HL-60 (cell line): ENCODE results near the gene LRRK1.
"Not testable (repeated sequence)": the region's sequence is repeated elsewhere in the genome, so short reads cannot be mapped to it uniquely, and the experiment has no call there.

Source experiments
- DNase-seq, 2 experiments: peaks; one replicate each; pipeline ENCODE4 v3.0.0-alpha.2; 2010 to 2020; ENCODE audit warnings: low read depth in 1 of 2, low spot score in 1 of 2
- H3K27ac ChIP-seq: fragments of 250-450 bp; sonication (Bioruptor Pico); replicated peaks from 2 replicates; pipeline ENCODE4 v1.5.1; 2020; ENCODE audit warnings: mild to moderate bottlenecking, moderate library complexity
- H3K27me3 ChIP-seq: fragments of 250-450 bp; sonication (Bioruptor Pico); 2 replicates; pipeline ENCODE4 v1.5.1; 2021; ENCODE audit warnings: mild to moderate bottlenecking, moderate library complexity; ENCODE audit not compliant: insufficient read depth, poor library complexity, severe bottlenecking
- H3K4me3 ChIP-seq: replicated peaks from 2 replicates; pipeline ENCODE4 v1.5.1; 2011; ENCODE audit warnings: mild to moderate bottlenecking, control low read depth, low read length; ENCODE audit not compliant: insufficient read depth
- CTCF ChIP-seq: IDR thresholded peaks from one replicate; pipeline ENCODE4 v1.5.1; 2011; ENCODE audit warnings: low read length, control low read depth, inconsistent platforms; ENCODE audit not compliant: insufficient read depth
- GABPA ChIP-seq: IDR thresholded peaks from 2 replicates; pipeline ENCODE4 v1.6.1; 2012; ENCODE audit warnings: low read depth
- POLR2AphosphoS5 ChIP-seq: IDR thresholded peaks from 2 replicates; pipeline ENCODE4 v1.6.1; 2012; ENCODE audit warnings: low read depth
- REST ChIP-seq: IDR thresholded peaks from 2 replicates; pipeline ENCODE4 v1.6.1; 2012; ENCODE audit warnings: low read depth; ENCODE audit not compliant: insufficient replicate concordance
- SPI1 ChIP-seq: IDR thresholded peaks from 2 replicates; pipeline ENCODE4 v1.6.1; 2012; ENCODE audit warnings: low read depth, mild to moderate bottlenecking, borderline replicate concordance

Gene LRRK1

GRCh38 chr15:101070024-101070423, 150.9 kb downstream of the LRRK1 start:
- no peak for DNase-seq
- no peak overlapping the region for H3K27ac ChIP-seq
- TF ChIP-seq GABPA: no peak
- TF ChIP-seq SPI1: no peak
- TF ChIP-seq POLR2AphosphoS5: no peak
- no peak for TF ChIP-seq CTCF
- no peak for TF ChIP-seq REST
- H3K27me3 ChIP-seq: no peaks in the 10 kb centered on the region
- no peak overlapping the region for H3K4me3 ChIP-seq

DNA sequence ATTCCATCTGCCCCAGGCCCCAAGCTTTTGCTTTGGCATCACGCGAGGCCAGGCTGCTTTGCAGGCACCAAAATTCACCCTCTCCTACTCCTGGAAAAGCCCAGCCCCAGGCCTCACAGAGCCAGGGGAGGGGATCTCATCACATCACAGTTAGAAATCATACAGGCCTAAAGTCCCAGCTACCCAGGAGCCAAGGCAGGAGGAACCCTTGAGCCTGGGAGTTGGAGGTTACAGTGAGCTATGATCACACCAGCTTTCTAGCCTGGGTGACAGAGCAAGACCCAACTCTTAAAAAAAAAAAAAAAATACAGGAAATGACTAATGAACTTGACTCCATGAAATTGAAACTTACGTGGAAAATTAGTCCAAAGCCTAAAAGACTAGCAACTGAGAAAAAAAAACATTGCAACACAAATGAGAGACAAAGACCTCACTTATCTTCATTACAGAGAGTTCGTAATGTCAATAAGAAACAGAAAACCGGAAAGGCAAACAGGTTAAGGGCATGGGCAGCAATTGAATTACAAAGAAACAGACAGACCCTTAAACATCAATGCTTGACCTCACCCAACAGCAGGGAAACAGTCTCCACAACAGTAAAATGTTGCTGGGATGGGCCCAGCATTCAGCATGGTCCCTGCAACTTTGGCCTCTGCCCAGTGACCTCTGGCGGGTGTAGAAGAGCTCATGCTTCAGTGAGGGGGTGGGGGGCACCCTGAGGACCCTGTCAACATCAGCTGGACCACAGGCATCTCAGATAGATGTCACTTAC, 151.5 kb downstream of the LRRK1 start:
- Histone ChIP-seq H3K4me3 (no peak overlapping the region), H3K27ac (no peak overlapping the region), H3K27me3 (no peaks in the 10 kb centered on the region)
- no peak for DNase-seq
- TF ChIP-seq REST (no peak), CTCF (no peak), GABPA (no peak), SPI1 (no peak), POLR2AphosphoS5 (no peak)

DNA sequence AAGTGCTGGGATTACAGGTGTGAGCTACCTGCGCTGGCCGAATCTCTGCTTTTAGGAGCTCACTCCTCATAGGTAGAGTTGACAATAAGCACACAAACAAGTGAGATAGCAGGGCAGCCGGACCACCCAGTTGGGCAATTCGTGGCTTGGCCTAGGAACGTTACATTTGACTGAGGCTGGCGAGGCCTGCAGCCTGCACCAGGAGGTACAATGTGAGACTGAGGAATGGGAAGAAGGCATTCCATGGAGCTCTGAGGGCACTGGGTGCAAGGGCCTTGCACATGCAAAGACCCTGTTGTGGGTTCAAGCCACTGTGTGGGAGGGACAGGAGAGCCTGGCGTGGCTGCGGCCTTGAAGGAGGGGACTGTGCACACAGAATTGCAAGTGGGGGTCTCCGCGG, 152.5 kb downstream of the LRRK1 start:
- DNase-seq: no peak
- Histone ChIP-seq H3K27me3 (no peaks in the 10 kb centered on the region), H3K4me3 (no peak overlapping the region), H3K27ac (no peak overlapping the region)
- TF ChIP-seq REST (no peak), POLR2AphosphoS5 (no peak), CTCF (no peak), GABPA (no peak)

DNA sequence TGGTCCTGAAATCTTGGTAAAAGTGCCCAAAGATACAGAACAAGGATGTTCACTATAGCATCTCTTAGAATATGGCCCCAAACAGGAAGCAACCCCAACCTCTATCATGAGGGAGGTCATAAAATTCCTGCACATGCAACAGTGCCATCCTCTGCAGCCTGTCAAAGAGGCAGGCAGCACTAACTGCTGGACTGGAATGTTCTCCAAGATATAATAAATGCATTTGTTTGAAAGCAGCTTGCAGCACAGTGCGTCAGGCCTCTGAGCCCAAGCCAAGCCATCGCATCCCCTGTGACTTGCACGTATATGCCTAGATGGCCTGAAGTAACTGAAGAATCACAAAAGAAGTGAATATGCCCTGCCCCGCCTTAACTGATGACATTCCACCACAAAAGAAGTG, 153.1 kb downstream of the LRRK1 start:
- H3K4me3 ChIP-seq, H3K27ac ChIP-seq, H3K27me3 ChIP-seq, DNase-seq: not testable (repeated sequence)

GRCh38 chr15:101077806-101078668, 158.9 kb downstream of the LRRK1 start:
- not testable (repeated sequence) for DNase-seq, H3K27me3 ChIP-seq, H3K4me3 ChIP-seq, H3K27ac ChIP-seq
